NCI-H446 treated with DMSO at 0.1 percent for 48 hours (cell line): ENCODE data around the gene MMP27.
A peak's percentile ranks its signal among the peaks of the same experiment; 100 is the strongest.

Source experiments
- DNase-seq: peaks from one replicate; lab custom pipeline; 2025; lab: John Stamatoyannopoulos, UW

The MMP27 gene

DNA sequence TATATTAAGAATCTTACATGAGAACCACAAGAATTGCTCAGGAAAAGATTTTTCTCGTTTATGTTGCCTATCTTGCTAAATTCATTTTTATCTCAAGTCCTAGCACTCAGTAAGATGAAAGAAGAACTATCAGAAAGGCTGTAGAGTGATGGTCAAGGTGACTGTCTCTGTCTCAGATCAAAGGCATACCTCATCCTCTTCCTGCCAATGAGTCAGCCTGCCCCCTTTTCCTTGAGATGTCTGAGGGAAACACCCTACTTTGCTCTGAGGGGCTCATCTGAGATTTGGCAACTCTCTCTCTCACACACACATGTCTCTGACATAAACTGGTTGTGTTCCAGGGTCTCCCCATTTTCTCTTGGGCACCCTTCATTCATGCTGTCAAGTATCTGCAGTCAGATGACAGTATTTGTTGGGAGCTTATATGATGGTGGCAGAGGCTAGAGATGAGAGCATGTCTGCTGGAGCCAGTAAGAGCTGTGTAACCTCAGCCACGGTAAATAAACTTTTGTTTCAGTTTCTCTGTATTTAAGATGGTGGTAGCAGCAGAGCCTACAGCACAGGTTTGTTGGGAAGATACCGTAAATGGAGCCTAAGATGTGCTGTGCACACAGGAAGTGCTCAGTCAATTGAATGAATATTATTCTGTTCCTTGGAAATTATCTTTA lies 1.6 kb downstream of the MMP27 start:
- DNase-seq, result no peak

DNA sequence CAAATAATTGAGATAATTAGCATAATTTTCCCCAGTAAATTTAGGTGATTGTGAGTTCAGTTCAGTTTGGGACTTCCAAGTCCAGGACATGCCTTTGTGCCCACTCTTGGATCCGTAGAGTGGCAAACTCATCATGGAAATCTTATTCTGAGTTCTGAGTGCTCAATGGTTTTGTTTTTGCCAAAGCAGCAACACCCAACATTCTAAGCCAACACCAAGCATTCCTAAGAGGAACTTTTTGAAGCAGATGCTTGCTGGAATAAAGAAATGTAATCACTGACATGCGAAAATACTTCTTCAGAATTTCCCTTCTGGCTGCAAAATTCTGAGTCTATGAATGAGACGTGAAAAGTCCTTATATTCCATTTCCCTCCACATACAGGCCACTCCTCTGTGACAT lies 10.4 kb downstream of the MMP27 start:
- no peak for DNase-seq

DNA sequence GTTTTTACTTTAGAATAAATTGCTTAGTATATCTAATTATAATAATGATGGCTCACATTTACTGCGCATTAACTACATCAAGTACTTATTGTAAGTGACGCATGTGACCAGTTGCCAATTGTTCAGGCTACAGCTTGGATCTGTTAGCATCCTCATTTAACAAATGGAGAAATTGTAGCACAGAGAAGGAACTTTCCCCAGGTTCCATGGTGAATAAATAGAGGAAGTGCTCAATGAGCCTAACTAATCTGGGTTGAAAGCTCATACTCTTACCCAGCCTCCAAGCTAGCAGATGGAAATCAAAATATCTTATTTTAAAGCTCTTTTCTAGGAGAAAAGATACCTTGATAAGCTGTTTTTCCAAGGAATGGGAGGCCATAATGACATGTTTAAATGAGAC lies 19.8 kb downstream of the MMP27 start:
- DNase-seq, result no peak

DNA sequence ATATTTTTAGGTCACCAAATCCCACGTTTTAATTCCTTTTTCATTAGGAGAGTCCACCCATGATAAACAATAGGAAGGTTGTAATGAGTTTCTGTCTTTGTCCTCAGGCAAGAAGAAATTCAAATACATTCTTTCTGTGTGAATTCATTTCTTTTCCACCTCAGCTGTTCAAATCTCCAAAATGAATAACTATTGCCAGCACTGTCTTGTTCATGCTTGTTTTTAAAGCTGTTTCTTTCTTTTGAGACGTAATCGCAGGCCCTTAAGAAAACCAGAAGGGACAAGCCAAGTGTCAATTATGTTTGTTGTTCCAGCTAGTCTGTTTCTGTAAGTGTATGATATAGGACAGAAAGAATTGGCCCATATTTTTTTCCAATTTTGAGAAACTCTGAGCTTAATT lies 20.2 kb downstream of the MMP27 start:
- no peak for DNase-seq

DNA sequence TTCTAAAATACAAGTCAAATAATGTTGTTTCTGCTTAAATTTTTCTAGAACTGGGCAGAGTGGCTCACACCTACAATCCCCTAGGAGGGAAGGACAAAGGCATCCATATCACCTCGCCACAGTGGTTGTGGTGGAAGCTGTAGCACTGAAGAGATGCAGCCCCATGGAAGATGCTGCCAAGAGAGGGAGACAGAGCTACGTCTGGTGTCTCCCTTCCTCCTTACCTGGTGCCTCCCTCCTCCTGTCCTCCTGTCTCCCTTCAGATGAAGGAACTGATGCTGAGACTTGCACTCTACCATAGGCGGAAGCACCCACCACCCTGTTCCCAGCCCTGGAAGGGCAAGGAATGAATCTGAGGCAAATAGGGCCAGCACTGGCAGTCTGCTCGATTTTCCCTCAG lies 22.3 kb downstream of the MMP27 start:
- DNase-seq, result no peak

DNA sequence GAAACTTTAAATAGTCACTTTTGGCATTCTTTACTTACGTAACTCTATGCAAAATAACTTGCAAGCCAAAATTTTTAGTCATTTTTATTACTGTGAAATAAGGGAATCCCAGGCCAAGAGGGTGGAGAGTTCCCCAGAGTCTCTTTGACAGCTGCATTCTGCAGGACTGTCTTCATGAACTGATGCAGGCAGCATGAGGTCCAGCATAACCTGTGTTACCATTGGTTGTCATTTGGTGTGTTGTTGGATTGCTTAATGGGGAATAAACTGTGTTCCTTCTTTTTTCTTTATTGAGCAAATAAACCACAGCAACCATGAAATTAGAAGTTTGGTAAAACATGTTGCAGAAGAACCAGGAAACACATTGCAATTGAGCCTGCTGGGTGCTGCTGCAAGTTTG lies 24.6 kb downstream of the MMP27 start:
- no peak for DNase-seq

DNA sequence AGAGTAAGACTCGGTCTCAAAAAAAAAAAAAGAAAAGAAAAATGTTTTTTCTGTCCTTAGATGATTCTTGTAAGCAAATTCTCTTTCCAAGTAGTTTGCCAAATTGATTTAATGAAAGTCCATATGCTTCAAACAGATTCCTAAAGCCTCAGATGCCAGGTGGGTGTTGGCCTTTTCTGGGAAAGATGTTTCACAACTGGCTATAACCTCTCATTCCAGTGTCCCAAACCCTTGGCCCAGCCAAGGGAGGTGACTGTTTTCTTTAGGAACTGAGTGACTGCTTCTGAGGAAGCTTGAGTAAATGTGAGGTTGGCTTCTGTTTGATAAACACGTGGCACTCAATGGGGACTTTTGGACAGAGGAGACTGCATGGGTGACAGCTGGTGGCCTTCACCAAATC lies 27.5 kb downstream of the MMP27 start:
- DNase-seq, result no peak

DNA sequence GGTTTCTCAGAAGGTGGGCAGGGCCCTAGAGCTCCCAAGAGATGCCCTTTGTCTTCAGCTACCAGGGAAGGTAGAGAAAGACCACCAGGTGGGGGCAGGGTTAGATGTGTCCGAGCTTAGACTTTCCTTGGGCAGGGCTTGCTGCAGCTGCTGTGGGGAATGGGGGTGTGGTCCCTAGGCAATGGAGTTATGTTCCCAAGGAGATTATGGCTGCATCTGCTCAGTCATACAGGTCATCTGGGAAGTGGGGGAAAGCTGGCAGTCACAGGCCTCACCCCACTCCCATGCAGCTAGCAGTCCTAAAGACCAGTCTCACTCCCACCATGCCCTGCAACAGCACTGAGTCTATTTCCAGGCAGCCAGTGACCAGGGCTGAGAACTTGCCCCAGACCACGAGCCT lies 29.5 kb downstream of the MMP27 start:
- no peak for DNase-seq

DNA sequence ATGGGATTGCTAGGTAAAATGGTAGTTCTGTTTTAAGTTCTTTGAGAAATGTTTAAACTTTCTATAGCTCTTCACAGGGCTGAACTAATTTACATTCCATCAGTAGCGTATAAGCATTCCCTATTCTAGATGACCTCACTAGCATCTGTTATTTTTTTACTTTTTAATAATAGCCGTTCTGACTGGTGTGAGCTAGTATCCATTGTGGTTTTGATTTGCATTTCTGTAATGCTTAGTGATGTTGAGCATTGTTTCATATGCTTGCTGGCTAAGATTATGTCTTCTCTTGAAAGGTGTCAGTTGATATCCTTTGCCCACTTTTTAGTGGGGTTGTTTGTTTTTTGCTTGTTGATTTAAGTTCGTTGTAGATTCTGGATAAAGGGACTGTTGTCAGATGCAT lies 35.9 kb downstream of the MMP27 start:
- DNase-seq, result no peak

DNA sequence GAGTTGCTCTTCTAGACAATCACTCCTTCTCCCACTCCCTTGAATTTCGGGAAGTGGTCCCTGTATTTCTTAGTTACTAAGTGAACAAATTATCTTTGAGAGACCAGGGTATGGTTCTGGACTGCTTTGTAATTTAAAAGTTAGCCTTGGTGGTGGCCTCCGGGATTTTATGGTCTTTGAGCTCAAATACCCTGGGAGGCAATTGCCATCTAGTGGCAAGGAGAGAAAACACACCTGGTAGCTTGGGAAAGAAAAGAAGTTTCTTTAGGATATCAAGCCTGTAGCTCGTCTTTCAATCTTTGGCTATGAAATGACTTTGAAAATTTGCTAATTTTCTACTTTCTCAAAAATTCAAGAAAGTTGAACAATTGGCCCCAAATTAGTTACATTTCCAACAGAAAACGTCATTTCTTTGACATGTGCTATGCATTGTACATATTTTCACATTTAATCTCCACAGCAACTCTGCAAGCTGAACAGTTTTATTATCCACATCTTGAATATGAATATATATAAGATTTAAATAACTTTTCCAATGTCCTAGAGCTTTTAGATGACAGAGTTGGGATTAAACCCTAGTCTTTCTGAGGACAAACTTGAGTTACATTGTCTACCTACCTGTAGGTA lies 39.1 kb downstream of the MMP27 start:
- DNase-seq, result peak; percentile 13

DNA sequence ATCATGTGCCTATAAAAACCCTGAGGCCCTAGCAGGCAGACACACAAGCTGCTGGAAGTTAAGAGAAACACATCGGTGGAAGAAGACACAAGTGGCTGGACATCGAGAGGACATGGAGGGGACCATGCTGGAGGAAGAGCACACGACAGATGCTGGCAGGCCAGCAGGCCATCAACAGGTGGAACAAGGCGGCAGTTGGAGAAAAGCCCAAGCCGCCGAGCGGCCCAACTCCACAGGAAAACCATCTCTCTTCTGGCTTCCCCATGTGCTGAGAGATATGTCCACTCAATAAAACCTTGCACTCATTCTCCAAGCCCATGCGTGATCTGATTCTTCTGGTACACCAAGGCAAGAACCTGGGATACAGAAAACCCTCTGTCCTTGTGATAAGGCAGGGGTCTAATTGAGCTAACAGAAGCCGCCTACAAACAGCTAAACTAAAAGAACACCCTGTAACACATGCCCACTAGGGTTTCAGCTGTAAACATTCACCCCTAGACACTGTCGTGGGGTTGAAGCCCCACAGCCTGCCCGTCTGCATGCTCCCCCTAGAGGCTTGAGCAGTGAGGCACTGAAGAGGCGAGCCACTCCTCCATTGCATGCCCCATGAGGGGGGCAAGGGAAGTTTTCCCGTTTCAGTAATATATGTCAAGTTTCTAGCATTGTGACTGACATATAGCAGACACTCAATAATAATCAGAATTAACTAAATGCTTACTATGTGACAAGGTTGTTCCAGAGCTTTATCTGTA lies 41.4 kb downstream of the MMP27 start:
- no peak for DNase-seq

DNA sequence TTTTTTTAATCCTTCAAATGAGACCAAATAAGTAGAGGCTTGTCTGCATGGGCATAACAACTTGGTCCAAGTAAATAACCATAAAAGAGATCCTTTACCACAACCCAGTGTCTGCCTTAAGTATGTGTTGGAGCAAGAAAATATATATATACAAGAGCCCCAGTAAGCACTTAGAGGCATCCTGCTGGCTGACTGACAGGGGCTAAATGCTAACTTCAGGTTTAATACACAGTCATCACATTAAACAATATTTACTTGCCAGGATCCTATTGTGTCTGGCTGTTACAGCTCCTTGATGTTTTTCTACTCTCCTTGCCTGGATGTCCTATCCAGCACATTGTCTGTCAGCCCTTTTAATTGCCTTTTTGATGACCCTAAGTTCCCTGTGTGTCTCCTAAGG lies 43.0 kb downstream of the MMP27 start:
- DNase-seq, result no peak

DNA sequence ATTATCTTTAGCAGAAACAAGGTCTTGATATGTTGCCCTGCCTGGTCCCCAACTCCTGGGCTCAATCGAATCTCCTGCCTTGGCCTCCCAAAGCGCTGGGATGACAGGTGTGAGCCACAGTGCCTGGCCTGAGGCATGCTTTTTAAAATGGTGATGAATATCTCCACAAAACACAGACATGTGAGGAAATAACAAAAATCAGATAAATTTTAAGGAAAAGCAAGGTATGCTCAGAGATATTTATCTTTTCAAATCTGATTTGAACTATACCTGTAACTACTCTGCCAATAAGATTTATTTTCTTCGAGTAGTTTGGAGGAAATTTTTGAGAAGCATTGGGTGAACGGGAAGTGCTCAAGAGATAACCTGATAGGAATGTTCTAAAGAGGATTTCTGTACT lies 44.5 kb downstream of the MMP27 start:
- DNase-seq, result no peak

DNA sequence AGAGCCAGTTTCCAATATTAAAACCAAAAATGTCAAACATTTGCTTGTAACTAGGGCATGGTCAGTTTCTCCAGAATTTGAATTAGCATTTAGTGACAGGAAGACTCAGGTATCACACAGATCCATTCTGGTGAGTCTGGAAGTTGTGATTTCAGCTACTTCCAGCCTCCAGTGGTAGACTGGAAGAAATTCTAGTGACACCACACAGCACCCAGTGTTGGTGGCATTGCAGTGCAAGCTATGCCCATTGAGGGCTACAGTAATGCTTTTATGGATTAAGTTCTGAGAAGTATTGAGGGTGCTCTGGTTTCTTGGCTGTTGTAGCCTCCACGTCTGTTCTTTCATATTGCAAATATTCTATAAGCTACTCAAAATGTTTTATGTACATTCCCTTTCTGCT lies 49.0 kb downstream of the MMP27 start:
- DNase-seq, result no peak

DNA sequence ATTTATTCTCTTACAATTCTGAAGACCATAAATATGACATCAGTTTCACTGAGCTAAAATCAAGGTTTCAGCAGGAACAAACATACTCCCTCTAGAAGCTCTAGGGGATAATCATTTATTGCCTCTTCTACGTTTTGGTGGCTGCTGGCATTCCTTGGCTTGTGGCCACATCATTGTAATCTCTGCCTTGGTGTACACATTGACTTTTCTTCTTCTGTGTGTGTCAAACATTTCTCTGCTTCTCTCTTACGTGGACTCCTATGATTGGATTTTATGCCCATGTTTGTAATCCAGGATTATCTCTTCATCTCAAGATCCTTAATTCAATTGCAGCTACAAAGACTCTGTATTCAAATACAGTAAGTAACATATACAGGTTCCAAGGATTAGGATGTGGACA lies 50.0 kb downstream of the MMP27 start:
- DNase-seq, result no peak

DNA sequence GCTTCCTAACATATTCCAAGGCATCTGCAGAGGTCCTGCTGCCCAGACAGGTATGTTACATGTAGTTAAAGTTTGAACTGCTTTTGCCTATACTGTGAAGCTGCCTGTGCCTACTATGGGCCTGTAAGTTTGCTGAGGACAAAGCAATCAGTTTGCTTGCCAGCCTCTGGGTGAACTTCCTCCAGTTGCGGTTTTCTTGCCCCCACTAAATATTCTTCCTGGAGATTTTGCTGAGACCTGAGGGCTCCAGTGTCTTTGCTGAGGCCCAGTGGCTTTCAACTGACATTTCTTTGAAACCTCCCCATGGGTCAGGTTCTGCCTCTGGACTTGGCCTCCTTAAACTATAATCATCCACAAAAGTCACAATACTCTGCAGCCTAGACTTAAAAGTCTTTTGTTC lies 50.8 kb downstream of the MMP27 start:
- no peak for DNase-seq

DNA sequence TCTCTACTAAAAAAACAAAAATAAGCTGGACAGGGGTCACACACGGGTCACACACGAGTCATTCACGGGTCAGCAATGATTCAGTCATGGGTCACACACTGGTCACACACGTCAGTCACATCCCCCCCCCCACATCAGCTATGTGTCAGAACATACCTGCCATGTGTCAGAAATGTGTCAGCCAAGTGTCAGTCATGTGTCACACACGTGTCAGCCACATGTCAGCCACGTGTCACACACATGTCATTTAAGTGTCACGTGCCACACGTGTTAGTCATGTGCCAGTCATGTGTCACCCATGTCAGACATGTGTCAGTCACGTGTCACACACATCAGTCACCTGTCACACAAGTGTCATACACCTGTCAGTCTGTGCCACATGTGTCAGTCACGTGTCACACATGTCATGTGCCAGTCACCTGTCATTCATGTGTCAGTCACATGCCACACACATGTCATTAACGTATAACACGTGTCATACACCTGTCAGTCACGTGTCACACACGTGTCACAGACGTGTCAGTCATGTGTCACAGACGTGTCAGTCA lies 51.8 kb downstream of the MMP27 start:
- DNase-seq, result no peak

DNA sequence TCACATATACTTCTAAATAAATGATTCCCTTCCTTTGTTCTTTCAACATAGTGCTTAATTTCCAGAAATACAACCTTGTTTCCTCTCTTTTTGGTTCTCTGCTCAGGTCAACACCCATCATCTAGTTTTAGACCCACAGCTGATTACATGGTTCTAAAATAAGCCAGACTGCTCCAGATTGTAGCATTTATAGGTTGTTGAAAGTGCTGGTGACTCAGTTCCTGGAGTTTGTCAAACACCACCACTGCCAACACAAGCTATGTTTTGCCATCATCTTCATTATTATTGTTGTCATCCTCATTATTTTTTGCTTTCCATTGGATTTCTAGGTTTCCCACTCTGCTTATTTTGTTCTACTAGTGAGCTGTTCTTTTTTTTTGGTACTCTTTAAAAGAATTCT lies 58.1 kb downstream of the MMP27 start:
- DNase-seq, result no peak

DNA sequence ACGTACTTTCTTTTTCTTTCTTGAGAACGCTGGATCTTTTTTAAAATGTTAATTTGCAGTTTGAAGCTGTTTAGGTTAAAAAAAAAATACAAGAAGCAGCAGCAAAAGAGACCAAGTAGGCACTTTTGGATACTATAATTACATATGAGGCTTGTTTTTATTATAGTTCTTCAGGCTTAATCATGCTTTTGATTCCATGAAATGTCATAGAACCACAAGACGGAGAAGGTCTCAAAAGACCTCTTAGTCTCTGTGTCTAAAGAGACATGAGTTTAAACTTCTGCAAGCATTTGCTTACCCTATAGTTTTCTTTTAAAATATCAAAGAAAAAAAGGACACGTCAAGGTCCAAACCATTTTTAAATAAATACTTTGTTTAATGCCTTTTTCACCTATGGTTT lies 61.6 kb downstream of the MMP27 start:
- DNase-seq, result no peak
